A549 (cell line): ENCODE results near the gene ARID1B.

Experiments used
- BHLHE40 ChIP-seq: IDR thresholded peaks from 2 replicates; pipeline ENCODE4 v1.6.1; 2012; ENCODE audit warnings: low read depth, low read length, inconsistent platforms
- CEBPB ChIP-seq, 2 experiments: fragments of >200 bp in 1 of 2; sonication (Bioruptor Twin) in 1 of 2; formaldehyde crosslinking in 1 of 2; IDR thresholded peaks; 2 replicates each; pipeline ENCODE4 v1.6.1; 2012 to 2016
- EP300 ChIP-seq, 2 experiments: fragments of >200 bp; sonication (Bioruptor Twin); formaldehyde crosslinking; IDR thresholded peaks; 2 replicates in 1 of 2; 3 replicates in 1 of 2; pipeline ENCODE4 v1.6.1; 2016 to 2017
- ESRRA ChIP-seq: fragments of 150-350 bp; IDR thresholded peaks from 2 replicates; pipeline ENCODE4 v1.6.1; 2014; ENCODE audit warnings: mild to moderate bottlenecking, low read length, borderline replicate concordance
- JUNB ChIP-seq: fragments of >200 bp; sonication (Bioruptor Twin); formaldehyde crosslinking; IDR thresholded peaks from 2 replicates; pipeline ENCODE4 v1.6.1; 2016
- MAZ ChIP-seq: fragments of 150-350 bp; IDR thresholded peaks from 2 replicates; pipeline ENCODE4 v1.6.1; 2014; ENCODE audit warnings: antibody characterized with exemption, low read depth, low read length, borderline replicate concordance
- POLR2A ChIP-seq: IDR thresholded peaks from 2 replicates; pipeline ENCODE4 v1.6.1; 2012; ENCODE audit warnings: mild to moderate bottlenecking, low read length
- POLR2AphosphoS2 ChIP-seq: conservative IDR thresholded peaks from 2 replicates; pipeline ENCODE4 v1.6.1; 2012; ENCODE audit warnings: low read length, improper control_type of control experiment, inconsistent platforms
- SMC3 ChIP-seq: fragments of >200 bp; sonication (Bioruptor Twin); formaldehyde crosslinking; IDR thresholded peaks from 3 replicates; pipeline ENCODE4 v1.6.1; 2018; ENCODE audit warnings: inconsistent platforms
- ZFP36 ChIP-seq: fragments of 450-650 bp; IDR thresholded peaks from 2 replicates; pipeline ENCODE4 v1.6.1; 2014; ENCODE audit warnings: borderline replicate concordance; ENCODE audit not compliant: partially characterized antibody
- TF ChIP-seq, protein P1 (sequence below): fragments of >200 bp; sonication (Bioruptor Twin); formaldehyde crosslinking; IDR thresholded peaks from 3 replicates; pipeline ENCODE4 v1.5.1; 2016
- TF ChIP-seq, protein P2 (sequence below): fragments of 250-450 bp; sonication (Bioruptor Pico); IDR thresholded peaks from 2 replicates; pipeline ENCODE4 v1.5.0; 2020; ENCODE audit warnings: low read depth, mild to moderate bottlenecking, moderate library complexity
- TF ChIP-seq, protein P3 (sequence below): fragments of 150-350 bp; IDR thresholded peaks from 2 replicates; pipeline ENCODE4 v1.6.1; 2014; ENCODE audit warnings: low read depth, mild to moderate bottlenecking, low read length

GRCh38 chr6:156879186-156879585 lies 102.0 kb downstream of the ARID1B start:
- TF ChIP-seq, protein P1, sequence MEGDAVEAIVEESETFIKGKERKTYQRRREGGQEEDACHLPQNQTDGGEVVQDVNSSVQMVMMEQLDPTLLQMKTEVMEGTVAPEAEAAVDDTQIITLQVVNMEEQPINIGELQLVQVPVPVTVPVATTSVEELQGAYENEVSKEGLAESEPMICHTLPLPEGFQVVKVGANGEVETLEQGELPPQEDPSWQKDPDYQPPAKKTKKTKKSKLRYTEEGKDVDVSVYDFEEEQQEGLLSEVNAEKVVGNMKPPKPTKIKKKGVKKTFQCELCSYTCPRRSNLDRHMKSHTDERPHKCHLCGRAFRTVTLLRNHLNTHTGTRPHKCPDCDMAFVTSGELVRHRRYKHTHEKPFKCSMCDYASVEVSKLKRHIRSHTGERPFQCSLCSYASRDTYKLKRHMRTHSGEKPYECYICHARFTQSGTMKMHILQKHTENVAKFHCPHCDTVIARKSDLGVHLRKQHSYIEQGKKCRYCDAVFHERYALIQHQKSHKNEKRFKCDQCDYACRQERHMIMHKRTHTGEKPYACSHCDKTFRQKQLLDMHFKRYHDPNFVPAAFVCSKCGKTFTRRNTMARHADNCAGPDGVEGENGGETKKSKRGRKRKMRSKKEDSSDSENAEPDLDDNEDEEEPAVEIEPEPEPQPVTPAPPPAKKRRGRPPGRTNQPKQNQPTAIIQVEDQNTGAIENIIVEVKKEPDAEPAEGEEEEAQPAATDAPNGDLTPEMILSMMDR = no peak
- TF ChIP-seq, protein P2, sequence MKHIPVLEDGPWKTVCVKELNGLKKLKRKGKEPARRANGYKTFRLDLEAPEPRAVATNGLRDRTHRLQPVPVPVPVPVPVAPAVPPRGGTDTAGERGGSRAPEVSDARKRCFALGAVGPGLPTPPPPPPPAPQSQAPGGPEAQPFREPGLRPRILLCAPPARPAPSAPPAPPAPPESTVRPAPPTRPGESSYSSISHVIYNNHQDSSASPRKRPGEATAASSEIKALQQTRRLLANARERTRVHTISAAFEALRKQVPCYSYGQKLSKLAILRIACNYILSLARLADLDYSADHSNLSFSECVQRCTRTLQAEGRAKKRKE (CRISPR knock-in tag) = no peak
- TF ChIP-seq CEBPB (IDR thresholded peaks at IDR 0.05) (no peak), EP300 (IDR thresholded peaks at IDR 0.05) (no peak), MAZ (no peak), SMC3 (no peak), POLR2AphosphoS2 (no peak), POLR2A (no peak), ZFP36 (no peak), ESRRA (no peak), JUNB (no peak), BHLHE40 (no peak)
- TF ChIP-seq, protein P3, sequence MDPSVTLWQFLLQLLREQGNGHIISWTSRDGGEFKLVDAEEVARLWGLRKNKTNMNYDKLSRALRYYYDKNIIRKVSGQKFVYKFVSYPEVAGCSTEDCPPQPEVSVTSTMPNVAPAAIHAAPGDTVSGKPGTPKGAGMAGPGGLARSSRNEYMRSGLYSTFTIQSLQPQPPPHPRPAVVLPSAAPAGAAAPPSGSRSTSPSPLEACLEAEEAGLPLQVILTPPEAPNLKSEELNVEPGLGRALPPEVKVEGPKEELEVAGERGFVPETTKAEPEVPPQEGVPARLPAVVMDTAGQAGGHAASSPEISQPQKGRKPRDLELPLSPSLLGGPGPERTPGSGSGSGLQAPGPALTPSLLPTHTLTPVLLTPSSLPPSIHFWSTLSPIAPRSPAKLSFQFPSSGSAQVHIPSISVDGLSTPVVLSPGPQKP = no peak
